H1 (cell line): ENCODE measurements around the gene ARHGEF4. TPM values are rescaled to one million over a fixed set of nuclear protein-coding genes. Genes with fewer than 3 reads are reported as not detected.

Experiments used
- CTCF ChIA-PET: fragments of 300-600 bp; sonication (Branson Sonifier 250); formaldehyde crosslinking; loops from one replicate; lab custom pipeline; 2021; ENCODE audit not compliant: partially characterized antibody; lab: Charles Lee
- POLR2A ChIA-PET: fragments of 300-600 bp; sonication (Branson Sonifier 250); formaldehyde crosslinking; loops from one replicate; lab custom pipeline; 2021; ENCODE audit warnings: inconsistent platforms; ENCODE audit not compliant: partially characterized antibody; lab: Charles Lee
- DNase-seq, 2 experiments: peaks; one replicate each; pipeline versions ENCODE4 v3.0.0 to v3.0.0-alpha.2; 2010 to 2022; ENCODE audit warnings: low spot score in 2 of 2, low read depth in 1 of 2, mixed read lengths in 1 of 2
- FAIRE-seq: peaks from 2 replicates; lab custom pipeline; 2011; peaks lifted over from hg19 to GRCh38; lab: Jason Lieb, UNC
- H2AFZ ChIP-seq: 2 replicates; pipeline ENCODE4 v1.8.1; 2012; ENCODE audit warnings: low read length, inconsistent platforms
- H2AK5ac ChIP-seq: 2 replicates; pipeline ENCODE4 v1.6.1; 2013; ENCODE audit warnings: low read depth, low read length
- H2BK120ac ChIP-seq: replicated peaks from 2 replicates; pipeline ENCODE3; 2013; ENCODE audit warnings: low read depth, low read length, inconsistent platforms
- H2BK12ac ChIP-seq: 2 replicates; pipeline ENCODE4 v1.6.1; 2013; ENCODE audit warnings: low read depth, low read length
- H2BK15ac ChIP-seq: 2 replicates; pipeline ENCODE4 v1.6.1; 2013; ENCODE audit warnings: low read length
- H2BK20ac ChIP-seq: 2 replicates; pipeline ENCODE4 v1.6.1; 2013; ENCODE audit warnings: low read length
- H2BK5ac ChIP-seq: 2 replicates; pipeline ENCODE4 v1.6.1; 2013; ENCODE audit warnings: low read depth, low read length
- H3K14ac ChIP-seq: 2 replicates; pipeline ENCODE4 v1.6.1; 2013; ENCODE audit warnings: inconsistent platforms; ENCODE audit not compliant: insufficient read length
- H3K18ac ChIP-seq: 2 replicates; pipeline ENCODE4 v1.6.1; 2013; ENCODE audit warnings: low read length; ENCODE audit errors: extremely low read depth
- H3K23ac ChIP-seq: 2 replicates; pipeline ENCODE4 v1.6.1; 2013; ENCODE audit warnings: inconsistent platforms; ENCODE audit not compliant: insufficient read length
- H3K23me2 ChIP-seq: 2 replicates; pipeline ENCODE4 v1.6.1; 2013; ENCODE audit warnings: low read depth, low read length
- H3K27ac ChIP-seq: 2 replicates; pipeline ENCODE4 v1.6.1; 2011; ENCODE audit warnings: low read depth, low read length, inconsistent platforms
- H3K27me3 ChIP-seq, 4 experiments: replicated peaks in 1 of 4; 1 replicate in 1 of 4; 2 replicates in 3 of 4; pipeline versions ENCODE4 v1.6.1 to v1.8.1; 2011 to 2013; ENCODE audit warnings: low read length in 3 of 4, mild to moderate bottlenecking in 3 of 4, inconsistent platforms in 2 of 4, mixed read lengths in 2 of 4, moderate library complexity in 1 of 4; ENCODE audit not compliant: control insufficient read depth in 3 of 4, insufficient read depth in 3 of 4; ENCODE audit errors: extremely low read depth in 1 of 4
- H3K36me3 ChIP-seq, 4 experiments: 2 replicates each; pipeline versions ENCODE4 v1.6.1 to v1.8.1; 2011 to 2013; ENCODE audit warnings: mild to moderate bottlenecking in 4 of 4, low read length in 3 of 4, moderate library complexity in 2 of 4, control low read depth in 1 of 4, inconsistent platforms in 1 of 4; ENCODE audit not compliant: insufficient read depth in 4 of 4, control insufficient read depth in 2 of 4
- H3K4ac ChIP-seq: replicated peaks from 2 replicates; pipeline ENCODE3; 2013; ENCODE audit warnings: low read length, low read depth, mixed read lengths, inconsistent platforms; ENCODE audit not compliant: insufficient read length
- H3K4me1 ChIP-seq, 4 experiments: replicated peaks in 1 of 4; 1 replicate in 1 of 4; 2 replicates in 3 of 4; pipeline versions ENCODE4 v1.6.1 to v1.8.1; 2011 to 2013; ENCODE audit warnings: low read length in 3 of 4, inconsistent platforms in 2 of 4, mixed read lengths in 1 of 4; ENCODE audit not compliant: insufficient read depth in 4 of 4, control insufficient read depth in 3 of 4
- H3K4me2 ChIP-seq, 2 experiments: 2 replicates each; pipeline versions ENCODE4 v1.6.1 to v1.8.1; 2011 to 2013; ENCODE audit warnings: low read depth in 2 of 2, low read length in 2 of 2, control low read depth in 1 of 2, inconsistent platforms in 1 of 2, mild to moderate bottlenecking in 1 of 2; ENCODE audit not compliant: insufficient read depth in 1 of 2
- H3K4me3 ChIP-seq, 4 experiments: fragments of 200-600, 300-600 bp in 1 of 4; sonication (generic), shearing (Covaris generic), sonication (Bioruptor Twin) in 1 of 4; 2 replicates each; pipeline versions ENCODE4 v1.5.1 to v1.8.1; 2011 to 2016; ENCODE audit warnings: low read length in 4 of 4, low read depth in 3 of 4, control low read depth in 2 of 4, inconsistent platforms in 2 of 4, mild to moderate bottlenecking in 2 of 4, mixed read lengths in 1 of 4, moderate library complexity in 1 of 4; ENCODE audit not compliant: insufficient read depth in 2 of 4; ENCODE audit errors: extremely low read depth in 1 of 4
- H3K56ac ChIP-seq: replicated peaks from 2 replicates; pipeline ENCODE3; 2013; ENCODE audit warnings: low read depth, mild to moderate bottlenecking, mixed read lengths, low read length, inconsistent platforms; ENCODE audit not compliant: insufficient read length
- H3K79me1 ChIP-seq: 2 replicates; pipeline ENCODE4 v1.6.1; 2013; ENCODE audit warnings: low read depth, low read length, control low read depth
- H3K79me2 ChIP-seq, 2 experiments: 2 replicates each; pipeline versions ENCODE4 v1.6.1 to v1.8.1; 2012 to 2013; ENCODE audit warnings: low read length in 2 of 2, mild to moderate bottlenecking in 2 of 2, inconsistent platforms in 1 of 2; ENCODE audit not compliant: insufficient read depth in 2 of 2, control insufficient read depth in 1 of 2
- H3K9ac ChIP-seq, 4 experiments: replicated peaks in 1 of 4; 1 replicate in 1 of 4; 2 replicates in 3 of 4; pipeline versions ENCODE4 v1.6.1 to v1.8.1; 2011 to 2013; ENCODE audit warnings: low read depth in 3 of 4, low read length in 3 of 4, control low read depth in 2 of 4, mild to moderate bottlenecking in 2 of 4, moderate library complexity in 2 of 4, inconsistent platforms in 1 of 4; ENCODE audit errors: extremely low read depth in 1 of 4
- H3K9me3 ChIP-seq, 2 experiments: 2 replicates each; pipeline versions ENCODE4 v1.6.1 to v1.8.1; 2012 to 2013; ENCODE audit warnings: mild to moderate bottlenecking in 2 of 2, moderate library complexity in 2 of 2, control low read depth in 1 of 2, inconsistent platforms in 1 of 2, low read depth in 1 of 2, low read length in 1 of 2, mixed read lengths in 1 of 2; ENCODE audit not compliant: insufficient read depth in 2 of 2
- H4K20me1 ChIP-seq, 2 experiments: replicated peaks in 1 of 2; 2 replicates each; pipeline versions ENCODE3 to v1.8.1; 2011 to 2013; ENCODE audit warnings: inconsistent platforms in 2 of 2, low read length in 2 of 2, mild to moderate bottlenecking in 1 of 2; ENCODE audit not compliant: insufficient read depth in 2 of 2, control insufficient read depth in 1 of 2
- H4K5ac ChIP-seq: 2 replicates; pipeline ENCODE4 v1.6.1; 2013; ENCODE audit warnings: low read length, low read depth, mixed read lengths, inconsistent platforms; ENCODE audit not compliant: insufficient read length
- H4K8ac ChIP-seq: 2 replicates; pipeline ENCODE4 v1.8.0; 2013; ENCODE audit warnings: mild to moderate bottlenecking, moderate library complexity, low read length, inconsistent platforms; ENCODE audit not compliant: insufficient read depth; ENCODE audit errors: extremely low read depth
- H4K91ac ChIP-seq: replicated peaks from 2 replicates; pipeline ENCODE3; 2013; ENCODE audit warnings: low read length, mixed read lengths, inconsistent platforms; ENCODE audit not compliant: insufficient read length
- ASH2L ChIP-seq: fragments of 200-600, 300-600 bp; sonication (generic); IDR thresholded peaks from one replicate; pipeline ENCODE4 v1.7.1; 2017; ENCODE audit warnings: low read length
- ATF2 ChIP-seq: IDR thresholded peaks from 2 replicates; pipeline ENCODE4 v1.6.1; 2012; ENCODE audit warnings: low read length, inconsistent platforms
- BCL11A ChIP-seq, 2 experiments: IDR thresholded peaks; one replicate each; pipeline ENCODE4 v1.6.1; 2011; ENCODE audit warnings: low read depth in 2 of 2, low read length in 2 of 2, mild to moderate bottlenecking in 2 of 2
- GTF2F1 ChIP-seq: IDR thresholded peaks from 2 replicates; pipeline ENCODE4 v1.6.1; 2012; ENCODE audit warnings: low read depth, low read length, improper control_type of control experiment, borderline replicate concordance
- JUN ChIP-seq: IDR thresholded peaks from 2 replicates; pipeline ENCODE4 v1.6.1; 2011; ENCODE audit warnings: low read depth, mild to moderate bottlenecking, improper control_type of control experiment, low read length
- RBBP5 ChIP-seq: IDR thresholded peaks from 2 replicates; pipeline ENCODE4 v1.7.1; 2012; ENCODE audit warnings: low read depth, mild to moderate bottlenecking, inconsistent platforms, low read length, moderate library complexity, borderline replicate concordance
- SP1 ChIP-seq: IDR thresholded peaks from 2 replicates; pipeline ENCODE4 v1.6.1; 2011; ENCODE audit warnings: low read depth, low read length
- TAF1 ChIP-seq: IDR thresholded peaks from 2 replicates; pipeline ENCODE4 v1.6.1; 2011; ENCODE audit warnings: mild to moderate bottlenecking, low read depth, low read length
- WGBS, 2 experiments: shearing (Covaris generic) in 1 of 2; methylation state at CpG; one replicate each; pipeline versions ENCODE4 v1.1.6 to v1.1.7; 2013 to 2015; ENCODE audit warnings: low lambda C conversion rate in 2 of 2, mixed read lengths in 2 of 2, inconsistent platforms in 1 of 2, low coverage in 1 of 2, missing lambda C conversion rate in 1 of 2; ENCODE audit not compliant: insufficient replicate concordance in 2 of 2, insufficient coverage in 1 of 2, insufficient read length in 1 of 2; ENCODE audit errors: extremely low coverage in 1 of 2, missing lambda C conversion rate in 1 of 2; 5-methylcytosine and 5-hydroxymethylcytosine counted together
- polyA plus RNA-seq, 7 experiments: library from polyadenylated mRNA; depleted of rRNA in 3 of 7; stranded (reverse) in 5 of 7; unstranded in 2 of 7; fragments of >200 nt in 5 of 7; fragments of 200-250 nt in 2 of 7; gene quantifications; 1 replicate in 5 of 7; 2 replicates in 1 of 7; 4 replicates in 1 of 7; pipeline versions ENCODE4 v1.2.1 to v1.2.3, GENCODE V29; 2011 to 2013; ENCODE audit warnings: missing spikeins in 2 of 7, mixed read lengths in 2 of 7
- total RNA-seq: library from RNA; stranded (reverse); fragmentation: NEBNext Ultra II Directional; extraction: Animal tissue kit (Norgen Biotek cat#: 25700); gene quantifications from 2 replicates; pipeline ENCODE4 v1.2.1, GENCODE V29; 2021

ARHGEF4 gene
- total and polyA plus RNA-seq, 2 of the 8 experiments (the other 6 are each of a cell fraction or from before 2014, with no cell fraction given) = 10.6 to 14.6 TPM

DNA sequence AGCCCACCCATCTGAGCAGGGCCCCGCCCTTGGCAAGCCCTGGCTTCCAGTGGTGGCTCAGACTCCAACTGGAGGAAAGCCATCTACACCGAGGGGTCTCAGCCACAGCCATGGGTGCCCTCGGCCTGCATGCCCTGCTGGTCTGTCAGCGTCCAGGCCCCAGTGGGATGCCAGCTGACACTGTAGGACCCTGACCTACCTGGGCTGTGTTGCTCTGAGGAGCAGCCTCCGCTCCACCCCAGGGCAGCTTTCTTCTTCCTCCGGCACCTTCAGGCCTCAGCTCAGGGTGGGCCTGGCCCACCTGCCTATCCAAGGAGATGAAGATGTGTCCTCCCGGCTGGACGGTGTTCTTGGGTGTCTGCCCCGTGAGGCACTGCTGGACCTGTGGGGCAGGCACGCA, 13.9 kb upstream of the ARHGEF4 start:
- Histone ChIP-seq H3K4me1 (peaks cover 0 to 26% (median 14%) of the 10 kb centered on the region in 4 experiments; a peak in 6 of 7 replicates), H4K91ac (no peak overlapping the region), H3K9ac (no peak overlapping the region), H3K4me2 (no peak overlapping the region), H2AFZ (no peak overlapping the region), H3K18ac (no peak overlapping the region), H2BK5ac (no peak overlapping the region), H3K56ac (no peak overlapping the region), H3K27ac (no peak overlapping the region), H3K23me2 (no peaks in the 10 kb centered on the region; the same call in 1 of the 2 replicates), H3K4ac (no peak overlapping the region), H2BK20ac (no peak overlapping the region), H2BK120ac (no peak overlapping the region), H3K79me2 (no peaks in the 10 kb centered on the region), H3K4me3 (no peak overlapping the region), H3K14ac (no peak overlapping the region), H4K5ac (no peak overlapping the region), H4K8ac (no peak overlapping the region), H2BK12ac (no peak overlapping the region), H3K23ac (no peak overlapping the region), H3K79me1 (no peaks in the 10 kb centered on the region), H2BK15ac (no peak overlapping the region), H3K27me3 (no peaks in the 10 kb centered on the region), H3K9me3 (no peaks in the 10 kb centered on the region), H3K36me3 (no peaks in the 10 kb centered on the region), H4K20me1 (no peaks in the 10 kb centered on the region), H2AK5ac (no peak overlapping the region)
- POLR2A ChIA-PET = interaction anchor here (0.6 to 0.9 kb wide), 2 partner anchors 10 to 26 kb away, joined by 3 read pairs; no protein-coding TSS in a partner anchor
- CTCF ChIA-PET = interaction anchor here (0.7 to 2.8 kb wide), 3 partner anchors 24 to 51 kb away, joined by 3 to 17 read pairs (median 4); no protein-coding TSS in a partner anchor
- no peak for FAIRE-seq
- 88% methylated on average over 10 of the region's 10 CpGs; no CpG with 5 or more reads in 1 of the 2 experiments for WGBS, 2 experiments
- no peak for DNase-seq
- TF ChIP-seq JUN (no peak), SP1 (no peak), GTF2F1 (no peak), RBBP5 (no peak), ASH2L (no peak), ATF2 (no peak), TAF1 (no peak), BCL11A (IDR thresholded peaks at IDR 0.05; ENCODE audit: low read depth in 2 of 2, low read length in 2 of 2) (no peak)
